Psoas muscle (tissue), 8 donors: ENCODE results near the gene CABP2. TPM values are rescaled to one million over a fixed set of nuclear protein-coding genes. Genes with fewer than 3 reads are reported as not detected.

Experiments
- ATAC-seq, 4 donors: fragments of 200-7000 bp; cut with Tn5 transposase; one replicate each; pipeline ENCODE4 v1.9.1; 2020; ENCODE audit warnings: moderate library complexity in 3 of 4, mild to moderate bottlenecking in 2 of 4
- DNase-seq, 2 donors: peaks; one replicate each; pipeline ENCODE4 v3.0.0-alpha.2; 2020
- H3K27ac ChIP-seq: fragments of 200-600 bp; one replicate; pipeline ENCODE4 v1.8.0; 2022
- H3K27me3 ChIP-seq, 3 donors: fragments of 200-600 bp in 1 of 3; one replicate each; pipeline versions ENCODE4 v1.6.1 to v1.8.0; 2013 to 2022; ENCODE audit warnings: low read length in 2 of 3, mild to moderate bottlenecking in 2 of 3, moderate library complexity in 1 of 3; ENCODE audit not compliant: insufficient read depth in 3 of 3
- H3K36me3 ChIP-seq, 2 donors: fragments of 200-600 bp in 1 of 2; one replicate each; pipeline versions ENCODE4 v1.6.1 to v1.8.0; 2013 to 2022; ENCODE audit warnings: low read depth in 1 of 2, mild to moderate bottlenecking in 1 of 2, moderate library complexity in 1 of 2; ENCODE audit not compliant: insufficient read depth in 1 of 2
- H3K4me1 ChIP-seq: fragments of 200-600 bp; one replicate; pipeline ENCODE4 v1.8.0; 2022
- H3K4me3 ChIP-seq: fragments of 200-600 bp; one replicate; pipeline ENCODE4 v1.8.0; 2022; ENCODE audit warnings: mild to moderate bottlenecking
- H3K9me3 ChIP-seq: fragments of 200-600 bp; one replicate; pipeline ENCODE4 v1.8.0; 2022
- WGBS, 3 donors: extraction: QIAGEN DNeasy Blood & Tissue Kit; methylation state at CpG; one replicate each; pipeline versions ENCODE4 v1.1.6 to v1.1.7; 2013; 5-methylcytosine and 5-hydroxymethylcytosine counted together
- intact Hi-C, 2 donors: fragments of 100-400 bp; cut with DNase I; formaldehyde crosslinking; loops; one replicate each; pipeline versions ENCODE4 v1.11.0 to v1.14.2; 2022
- polyA plus RNA-seq, 3 donors: library from polyadenylated mRNA; stranded (reverse); fragments of 200-250 nt; gene quantifications; one replicate each; pipeline ENCODE4 v1.2.3, GENCODE V29; 2013
- total RNA-seq, 4 donors: library from RNA; stranded (reverse); fragmentation: NEBNext Ultra II Directional in 2 of 4; extraction: Animal tissue kit (Norgen Biotek cat#: 25700) in 2 of 4; gene quantifications; one replicate each; pipeline versions ENCODE4 v1.2.1 to v1.2.4, GENCODE V29; 2021 to 2023
- TF ChIP-seq, protein P1 (sequence below): fragments of 200-600 bp; IDR thresholded peaks from one replicate; pipeline ENCODE4 v1.8.0; 2022; ENCODE audit warnings: antibody characterized with exemption
- donor health status: healthy with polysubstance abuse.
- donor health status: DM: no; HTN: no; CAD: no; lungs with moderate emphysema.
- donor health status: Bipolar disorder and iron deficiency.
- donor health status: healthy.
- donor health status: DM: yes; HTN: yes; CAD: no.
- donor health status: DM: no; HTN: no; CAD: no.
- donor health status: DM: no; HTN: no; CAD: no.
- donor health status: DM: yes; HTN: yes; CAD: no.

CABP2 gene
- total and polyA plus RNA-seq, 7 donors: not detected

DNA sequence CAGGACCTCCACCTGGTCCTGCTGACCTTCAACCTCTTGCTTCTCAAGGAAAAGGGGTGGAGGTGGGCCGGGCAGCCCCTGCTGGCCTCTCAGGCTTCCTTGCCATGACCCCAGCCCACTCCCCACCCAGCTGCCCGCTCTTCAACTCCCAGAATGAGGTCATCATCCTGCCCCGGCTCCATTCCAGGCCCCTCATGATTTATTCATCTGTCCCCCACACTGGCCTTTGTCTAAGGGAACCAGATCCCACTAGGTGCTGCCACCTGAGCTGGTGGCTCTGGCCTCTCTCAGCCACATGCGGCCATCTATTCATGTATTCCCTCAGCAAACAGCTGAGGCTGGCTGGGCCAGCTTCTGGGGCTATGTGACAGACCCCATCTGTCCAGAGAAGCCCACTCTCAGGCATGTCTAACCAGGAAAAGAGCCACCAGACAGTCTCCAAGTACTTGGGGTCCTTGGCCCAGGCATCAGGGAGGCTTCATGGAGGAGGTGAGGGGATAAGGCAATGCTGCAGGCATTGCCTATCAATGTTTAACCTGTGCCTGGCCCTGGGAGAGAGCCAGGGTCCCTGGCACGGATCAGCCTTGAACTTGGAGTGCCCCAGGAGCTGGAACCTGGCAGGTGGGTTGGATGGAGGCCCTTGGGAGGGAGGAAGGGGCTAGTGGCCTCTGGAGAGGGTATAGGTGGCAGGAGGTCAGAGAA is 2.2 kb upstream of the CABP2 start:
- intact Hi-C loops: no loop called here
- ATAC-seq (no peak), DNase-seq (no peak)
- TF ChIP-seq, protein P1, sequence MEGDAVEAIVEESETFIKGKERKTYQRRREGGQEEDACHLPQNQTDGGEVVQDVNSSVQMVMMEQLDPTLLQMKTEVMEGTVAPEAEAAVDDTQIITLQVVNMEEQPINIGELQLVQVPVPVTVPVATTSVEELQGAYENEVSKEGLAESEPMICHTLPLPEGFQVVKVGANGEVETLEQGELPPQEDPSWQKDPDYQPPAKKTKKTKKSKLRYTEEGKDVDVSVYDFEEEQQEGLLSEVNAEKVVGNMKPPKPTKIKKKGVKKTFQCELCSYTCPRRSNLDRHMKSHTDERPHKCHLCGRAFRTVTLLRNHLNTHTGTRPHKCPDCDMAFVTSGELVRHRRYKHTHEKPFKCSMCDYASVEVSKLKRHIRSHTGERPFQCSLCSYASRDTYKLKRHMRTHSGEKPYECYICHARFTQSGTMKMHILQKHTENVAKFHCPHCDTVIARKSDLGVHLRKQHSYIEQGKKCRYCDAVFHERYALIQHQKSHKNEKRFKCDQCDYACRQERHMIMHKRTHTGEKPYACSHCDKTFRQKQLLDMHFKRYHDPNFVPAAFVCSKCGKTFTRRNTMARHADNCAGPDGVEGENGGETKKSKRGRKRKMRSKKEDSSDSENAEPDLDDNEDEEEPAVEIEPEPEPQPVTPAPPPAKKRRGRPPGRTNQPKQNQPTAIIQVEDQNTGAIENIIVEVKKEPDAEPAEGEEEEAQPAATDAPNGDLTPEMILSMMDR: no peak
- Histone ChIP-seq H3K4me1 (no peaks in the 10 kb centered on the region), H3K27me3 (peaks cover 0 to 11% (median 9%) of the 10 kb centered on the region in 3 donors), H3K36me3 (no peaks in the 10 kb centered on the region), H3K9me3 (no peaks in the 10 kb centered on the region), H3K27ac (no peak overlapping the region), H3K4me3 (no peak overlapping the region)
- WGBS, 3 donors: 50 to 67% (median 66%) methylated on average over 5 of the region's 5 CpGs

DNA sequence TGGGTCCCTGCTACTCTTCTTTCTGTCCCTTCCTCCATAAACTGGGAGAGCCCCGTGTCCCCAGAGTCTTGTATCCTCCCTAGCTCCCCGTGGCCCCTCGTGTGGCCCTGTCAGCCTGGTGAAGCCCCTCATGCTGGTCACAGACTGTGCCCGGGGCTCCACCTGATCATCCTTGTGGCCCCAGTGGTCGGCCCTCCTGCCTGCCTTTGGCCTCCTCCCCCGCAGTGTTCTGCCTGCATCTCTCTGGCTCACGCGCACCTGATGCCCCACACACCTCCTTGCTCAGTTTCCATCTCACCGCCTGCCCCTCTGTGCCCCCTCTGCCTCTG is 1.2 kb upstream of the CABP2 start:
- intact Hi-C loops: no loop called here
- Histone ChIP-seq H3K27ac (no peak overlapping the region), H3K4me1 (no peaks in the 10 kb centered on the region), H3K4me3 (no peak overlapping the region), H3K9me3 (no peaks in the 10 kb centered on the region), H3K36me3 (no peaks in the 10 kb centered on the region), H3K27me3 (peaks cover 0 to 11% (median 9%) of the 10 kb centered on the region in 3 donors)
- DNase-seq (no peak), ATAC-seq (no peak)
- WGBS, 3 donors: 81 to 89% (median 85%) methylated on average over 9 of the region's 9 CpGs
- TF ChIP-seq, protein P1: no peak

DNA sequence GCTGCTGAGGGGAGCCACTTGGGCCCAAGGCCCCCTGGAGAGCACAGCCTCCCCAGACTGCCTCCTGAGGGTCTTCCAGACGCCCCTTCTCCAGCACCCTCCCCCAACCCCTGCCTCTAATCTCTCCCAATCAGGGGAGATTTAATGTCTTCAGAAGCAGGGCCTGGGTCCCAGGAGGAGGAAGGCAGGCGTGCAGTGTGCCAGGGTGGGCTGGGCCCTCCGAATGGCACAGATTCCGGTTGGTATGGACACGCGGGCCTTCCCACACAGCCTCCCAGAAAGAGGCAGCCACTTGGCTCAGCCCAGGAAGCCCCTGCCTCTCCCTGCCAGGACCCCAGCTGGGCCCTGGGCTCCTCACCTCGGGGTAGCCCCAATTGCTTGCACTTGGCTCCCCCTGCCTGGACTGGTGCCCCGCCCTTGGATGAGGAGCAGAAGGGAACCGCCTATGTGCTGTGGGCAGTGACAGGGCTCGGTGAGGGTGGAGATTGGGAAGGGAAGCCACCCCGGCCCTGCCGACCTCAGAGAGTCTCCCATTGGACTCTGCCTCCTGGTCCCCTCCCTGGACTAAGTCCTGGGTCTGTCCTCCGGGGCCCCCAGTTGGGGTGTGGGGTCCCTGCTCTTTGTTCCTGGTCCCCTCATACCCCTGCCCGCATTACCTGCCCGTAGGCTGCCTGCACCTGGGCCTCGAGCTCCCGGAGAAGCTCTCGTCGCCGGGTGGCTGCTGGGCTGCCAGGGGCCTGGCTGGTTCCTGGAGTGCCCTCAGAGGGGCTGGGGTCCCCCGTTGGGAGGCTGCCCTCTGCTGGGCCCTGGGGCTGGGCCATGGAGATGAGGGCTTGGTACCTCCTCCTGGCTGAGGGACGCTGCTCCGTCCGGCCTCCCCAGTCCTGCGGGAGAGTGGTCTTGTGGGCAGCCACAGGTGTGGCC is 572 bp upstream of the CABP2 start:
- Histone ChIP-seq H3K4me1 (no peaks in the 10 kb centered on the region), H3K27me3 (peaks cover 0 to 11% (median 9%) of the 10 kb centered on the region in 3 donors), H3K9me3 (no peaks in the 10 kb centered on the region), H3K4me3 (no peak overlapping the region), H3K36me3 (no peaks in the 10 kb centered on the region), H3K27ac (no peak overlapping the region)
- DNase-seq: no peak
- no peak for ATAC-seq
- 61 to 69% (median 62%) methylated on average over 22 to 25 of the region's 25 CpGs for WGBS, 3 donors
- intact Hi-C loops: no loop called here
- TF ChIP-seq, protein P1: no peak

DNA sequence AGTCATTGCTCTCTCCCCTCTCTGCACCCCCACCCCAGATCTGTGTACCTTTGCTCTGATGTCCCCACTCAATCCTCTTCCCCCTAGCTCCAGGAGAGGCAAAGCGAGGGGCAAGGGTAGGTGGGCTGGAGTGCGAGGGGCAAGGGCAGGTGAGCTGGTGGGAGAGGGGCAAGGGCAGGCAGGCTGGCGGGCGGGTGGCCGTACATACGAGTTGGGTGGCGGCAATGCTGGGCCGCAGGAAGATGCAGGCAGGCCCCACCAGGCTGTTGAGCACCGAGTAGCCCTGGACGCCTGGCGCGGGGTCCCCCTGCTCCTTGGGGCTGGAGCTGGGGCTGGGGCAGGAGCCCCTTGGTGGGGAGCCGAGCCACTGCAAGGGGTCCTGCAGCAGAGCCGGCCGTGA is 908 bp downstream of the CABP2 start:
- Histone ChIP-seq H3K27ac (no peak overlapping the region), H3K27me3 (peaks cover 0 to 11% (median 9%) of the 10 kb centered on the region in 3 donors), H3K9me3 (no peaks in the 10 kb centered on the region), H3K4me1 (no peaks in the 10 kb centered on the region), H3K36me3 (no peaks in the 10 kb centered on the region), H3K4me3 (no peak overlapping the region)
- TF ChIP-seq, protein P1: no peak
- ATAC-seq: no peak
- DNase-seq: no peak
- intact Hi-C loops: no loop called here
- WGBS, 3 donors: 79 to 89% (median 80%) methylated on average over 13 to 15 of the region's 15 CpGs
